ENCODE results near the gene ANKMY1. TPM values are rescaled to one million over a fixed set of nuclear protein-coding genes. Genes with fewer than 3 reads are reported as not detected.

Gene ANKMY1
- total and polyA plus RNA-seq, 2 of the 13 experiments (the other 11 are each of a cell fraction or from before 2014, with no cell fraction given): 11.7 to 18.8 TPM

- TF ChIP-seq ZHX2 (IDR thresholded peaks at IDR 0.05; ENCODE audit: low read depth) (no peak), ZHX2 (CRISPR knock-in tag; IDR thresholded peaks at IDR 0.05; ENCODE audit: borderline replicate concordance) (no peak), ZNF407 (CRISPR knock-in tag; IDR thresholded peaks at IDR 0.05; ENCODE audit: not compliant biosample characterization) (no peak), ZNF414 (CRISPR knock-in tag; IDR thresholded peaks at IDR 0.05) (no peak), XRCC5 (optimal IDR thresholded peaks at IDR 0.05; ENCODE audit: low read length) (peak; percentile 75), ERF (CRISPR knock-in tag; IDR thresholded peaks at IDR 0.05) (peak; percentile 33; the same call in 1 of the 2 replicates), MLXIP (CRISPR knock-in tag; IDR thresholded peaks at IDR 0.05; ENCODE audit: borderline replicate concordance) (no peak), CHCHD3 (CRISPR knock-in tag; IDR thresholded peaks at IDR 0.05) (no peak)
Measured at GRCh38 chr2:240513549-240514287, 44.1 kb downstream of the ANKMY1 start (continued).

Data from HepG2 (cell line).